Measurements from ENCODE around the gene GABARAPL2.

DNA sequence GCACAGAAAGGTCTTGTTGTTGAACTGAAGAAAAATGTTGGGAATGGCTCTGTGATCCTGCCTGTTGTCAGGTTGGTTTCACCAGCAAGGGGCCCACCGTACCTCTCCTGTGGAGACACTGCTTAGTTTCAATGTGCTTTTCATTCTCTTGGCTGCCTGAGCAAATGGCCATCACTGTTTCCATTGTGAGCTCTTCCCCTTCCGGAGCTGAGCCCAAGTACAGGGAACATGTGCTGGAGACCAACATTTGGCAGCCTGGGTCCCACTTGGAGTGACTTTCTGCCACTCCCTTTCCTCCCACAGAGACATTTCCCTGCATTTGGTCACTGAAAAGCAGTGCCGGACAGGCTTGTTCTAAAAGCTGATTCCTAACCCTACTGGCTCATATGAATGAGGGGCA lies 23.1 kb downstream of the GABARAPL2 start:
- TF ChIP-seq, protein P1, sequence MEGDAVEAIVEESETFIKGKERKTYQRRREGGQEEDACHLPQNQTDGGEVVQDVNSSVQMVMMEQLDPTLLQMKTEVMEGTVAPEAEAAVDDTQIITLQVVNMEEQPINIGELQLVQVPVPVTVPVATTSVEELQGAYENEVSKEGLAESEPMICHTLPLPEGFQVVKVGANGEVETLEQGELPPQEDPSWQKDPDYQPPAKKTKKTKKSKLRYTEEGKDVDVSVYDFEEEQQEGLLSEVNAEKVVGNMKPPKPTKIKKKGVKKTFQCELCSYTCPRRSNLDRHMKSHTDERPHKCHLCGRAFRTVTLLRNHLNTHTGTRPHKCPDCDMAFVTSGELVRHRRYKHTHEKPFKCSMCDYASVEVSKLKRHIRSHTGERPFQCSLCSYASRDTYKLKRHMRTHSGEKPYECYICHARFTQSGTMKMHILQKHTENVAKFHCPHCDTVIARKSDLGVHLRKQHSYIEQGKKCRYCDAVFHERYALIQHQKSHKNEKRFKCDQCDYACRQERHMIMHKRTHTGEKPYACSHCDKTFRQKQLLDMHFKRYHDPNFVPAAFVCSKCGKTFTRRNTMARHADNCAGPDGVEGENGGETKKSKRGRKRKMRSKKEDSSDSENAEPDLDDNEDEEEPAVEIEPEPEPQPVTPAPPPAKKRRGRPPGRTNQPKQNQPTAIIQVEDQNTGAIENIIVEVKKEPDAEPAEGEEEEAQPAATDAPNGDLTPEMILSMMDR (IDR thresholded peaks at IDR 0.05; ENCODE audit: low read depth, low read length) = no peak
- no peak for TF ChIP-seq EZH2phosphoT487 (IDR thresholded peaks at IDR 0.05; ENCODE audit: low read depth)
